ENCODE data around the gene ANLN.

ANLN gene

GRCh38 chr7:36440880-36441279 is 51.2 kb downstream of the ANLN start:
- no peak overlapping the region for H3K27ac ChIP-seq (ENCODE audit: extremely low read depth, low read depth, low read length)
- ChIA-PET POLR2A (no interaction called here), CTCF (interaction anchor here (0.5 to 2.1 kb wide), 26 partner anchors 8 to 796 kb away, joined by 3 to 18 read pairs (median 4); a partner anchor contains a TSS)
- H3K36me3 ChIP-seq (ENCODE audit: control insufficient read depth in 2 of 2, insufficient read depth in 1 of 2, low read length in 2 of 2) = peaks cover 55 to 70% of the 10 kb centered on the region in 2 experiments
- no peaks in the 10 kb centered on the region for H3K4me1 ChIP-seq (ENCODE audit: control insufficient read depth, insufficient read depth, low read length)
- H3K9me3 ChIP-seq (ENCODE audit: control insufficient read depth, insufficient read depth, low read depth, low read length) = no peaks in the 10 kb centered on the region
- TF ChIP-seq ZNF138 (tag by site-specific recombination; IDR thresholded peaks at IDR 0.05; ENCODE audit: borderline replicate concordance) (no peak), ZBTB17 (tag by site-specific recombination; IDR thresholded peaks at IDR 0.05) (no peak), ZNF654 (tag by site-specific recombination; IDR thresholded peaks at IDR 0.05; ENCODE audit: low read depth) (peak; percentile 35)
- H3K4me3 ChIP-seq (ENCODE audit: low read depth, low read length) = no peak overlapping the region

- Histone ChIP-seq H3K27ac (ENCODE audit: extremely low read depth, low read depth, low read length) (no peak overlapping the region), H3K9me3 (ENCODE audit: control insufficient read depth, insufficient read depth, low read depth, low read length) (no peaks in the 10 kb centered on the region), H3K4me1 (ENCODE audit: control insufficient read depth, insufficient read depth, low read length) (no peaks in the 10 kb centered on the region), H3K36me3 (ENCODE audit: control insufficient read depth in 2 of 2, insufficient read depth in 1 of 2, low read length in 2 of 2) (peaks cover 55 to 73% of the 10 kb centered on the region in 2 experiments), H3K4me3 (ENCODE audit: low read depth, low read length) (no peak overlapping the region)
- TF ChIP-seq ATF2 (tag by site-specific recombination; IDR thresholded peaks at IDR 0.05; ENCODE audit: low read depth) (peak; percentile 61; the same call in 1 of the 2 replicates), ZSCAN4 (tag by site-specific recombination; IDR thresholded peaks at IDR 0.05) (no peak)
- ChIA-PET CTCF (interaction anchor here (0.5 to 2.1 kb wide), 25 partner anchors 8 to 759 kb away, joined by 3 to 18 read pairs (median 4); a partner anchor contains a TSS), POLR2A (interaction anchor here (0.8 kb wide), 1 partner anchor 52 kb away, joined by 3 read pairs; the partner anchor contains the start of gene ANLN)
Measured at GRCh38 chr7:36441344-36442022, 51.8 kb downstream of the ANLN start.

- Histone ChIP-seq H3K4me1 (ENCODE audit: control insufficient read depth, insufficient read depth, low read length) (no peaks in the 10 kb centered on the region; the same call in 1 of the 2 replicates), H3K36me3 (ENCODE audit: control insufficient read depth in 2 of 2, insufficient read depth in 1 of 2, low read length in 2 of 2) (peaks cover 68 to 77% of the 10 kb centered on the region in 2 experiments), H3K4me3 (ENCODE audit: low read depth, low read length) (no peak overlapping the region), H3K9me3 (ENCODE audit: control insufficient read depth, insufficient read depth, low read depth, low read length) (no peaks in the 10 kb centered on the region), H3K27ac (ENCODE audit: extremely low read depth, low read depth, low read length) (no peak overlapping the region)
- no peak for TF ChIP-seq ZNF654 (tag by site-specific recombination; IDR thresholded peaks at IDR 0.05; ENCODE audit: low read depth)
- 0 out of 2 replicates have a peak, but pooled peaks have one; percentile 18 for TF ChIP-seq FEZF1 (tag by site-specific recombination; IDR thresholded peaks at IDR 0.05)
- ChIA-PET POLR2A (no interaction called here), CTCF (interaction anchor here (0.6 to 0.8 kb wide), 2 partner anchors 8 to 432 kb away, joined by 3 read pairs; no protein-coding TSS in a partner anchor)
Measured at GRCh38 chr7:36448781-36449379, 59.2 kb downstream of the ANLN start.

- ChIA-PET POLR2A (no interaction called here), CTCF (interaction anchor here (0.6 to 0.8 kb wide), 3 partner anchors 9 to 431 kb away, joined by 3 to 4 read pairs (median 3); no protein-coding TSS in a partner anchor)
Measured at GRCh38 chr7:36449685-36450084, 60.0 kb downstream of the ANLN start.

More at GRCh38 chr7:36449685-36450084, 60.0 kb downstream of the ANLN start:
- H3K9me3 ChIP-seq (ENCODE audit: control insufficient read depth, insufficient read depth, low read depth, low read length) = no peaks in the 10 kb centered on the region
- no peak overlapping the region for H3K27ac ChIP-seq (ENCODE audit: extremely low read depth, low read depth, low read length)
- H3K4me3 ChIP-seq (ENCODE audit: low read depth, low read length) = no peak overlapping the region
- no peak for TF ChIP-seq MEIS1 (CRISPR knock-in tag; IDR thresholded peaks at IDR 0.05; ENCODE audit: borderline replicate concordance)
- no peak for TF ChIP-seq ZNF2 (tag by site-specific recombination; IDR thresholded peaks at IDR 0.05)
- TF ChIP-seq ZSCAN30 (tag by site-specific recombination; IDR thresholded peaks at IDR 0.05) = no peak
- TF ChIP-seq ZNF707 (tag by site-specific recombination; IDR thresholded peaks at IDR 0.05) = no peak
- no peak for TF ChIP-seq ZNF704 (tag by site-specific recombination; IDR thresholded peaks at IDR 0.05)
- no peak for TF ChIP-seq SALL2 (tag by site-specific recombination; IDR thresholded peaks at IDR 0.05; ENCODE audit: borderline replicate concordance)
- TF ChIP-seq ZBTB8A (tag by site-specific recombination; IDR thresholded peaks at IDR 0.05) = no peak
- TF ChIP-seq ZNF223 (tag by site-specific recombination; IDR thresholded peaks at IDR 0.05) = no peak
- H3K36me3 ChIP-seq (ENCODE audit: control insufficient read depth in 2 of 2, insufficient read depth in 1 of 2, low read length in 2 of 2) = peaks cover 72 to 77% of the 10 kb centered on the region in 2 experiments
- H3K4me1 ChIP-seq (ENCODE audit: control insufficient read depth, insufficient read depth, low read length) = no peaks in the 10 kb centered on the region; the same call in 1 of the 2 replicates

Data from HEK293 (cell line).